GDM1 (cell line): Measurements from ENCODE around the gene NT5DC1.
"Not testable (repeated sequence)": the region's sequence is repeated elsewhere in the genome, so short reads cannot be mapped to it uniquely, and the experiment has no call there.

Experiments used
- DNase-seq: peaks from one replicate; lab custom pipeline; 2025; lab: John Stamatoyannopoulos, UW

Gene NT5DC1

DNA sequence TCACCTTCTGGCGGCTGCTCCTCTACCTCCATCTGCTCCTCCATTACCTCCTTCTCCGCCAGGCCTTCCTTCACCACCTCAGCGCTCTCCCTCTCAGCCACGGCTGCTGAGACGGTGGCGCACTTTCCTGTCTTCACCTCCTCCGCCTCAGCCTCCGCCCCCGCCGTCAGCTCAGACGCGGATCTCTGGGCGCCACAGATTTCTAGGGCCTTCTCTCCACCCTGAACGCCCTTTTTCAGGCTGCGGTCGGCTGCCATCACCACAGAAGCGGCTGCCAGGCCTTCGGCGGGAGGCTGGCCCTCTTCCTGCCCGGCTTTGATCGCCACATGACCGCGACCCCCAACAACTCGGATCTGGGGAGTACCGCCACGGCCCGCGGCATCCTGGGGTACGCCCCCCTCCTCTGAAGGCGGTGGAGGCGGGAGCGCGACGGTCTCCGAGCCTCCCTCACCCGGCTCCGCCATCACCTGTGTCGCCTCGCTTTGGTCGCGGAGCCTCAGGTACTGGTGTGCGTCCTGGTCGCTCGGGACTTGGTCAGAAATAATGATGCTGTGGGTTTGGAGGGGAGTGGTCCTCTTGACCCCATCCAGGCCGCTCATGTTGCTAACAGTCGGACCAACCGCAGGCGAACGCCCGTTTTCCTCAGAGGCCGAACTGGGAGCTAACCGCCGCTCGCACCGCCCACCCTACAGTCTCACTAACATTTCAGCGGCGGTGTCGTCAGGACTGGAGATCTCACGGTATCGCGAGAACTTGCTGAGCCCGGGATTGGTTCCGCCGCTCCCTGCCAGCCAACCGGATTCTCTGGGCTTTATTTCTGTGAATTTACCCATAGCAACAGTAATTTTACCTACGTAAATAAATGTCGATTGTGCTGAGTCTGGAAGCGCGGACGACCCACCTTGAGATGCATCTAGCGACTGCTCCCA, 178.8 kb downstream of the NT5DC1 start, which contains the start of gene TSPYL1:
Gene TSPYL1 (minus strand): TSS at position 699 of the 929 bp plus-strand sequence. CDS start 100 bp downstream, at position 599.
- peak; percentile 92 for DNase-seq

DNA sequence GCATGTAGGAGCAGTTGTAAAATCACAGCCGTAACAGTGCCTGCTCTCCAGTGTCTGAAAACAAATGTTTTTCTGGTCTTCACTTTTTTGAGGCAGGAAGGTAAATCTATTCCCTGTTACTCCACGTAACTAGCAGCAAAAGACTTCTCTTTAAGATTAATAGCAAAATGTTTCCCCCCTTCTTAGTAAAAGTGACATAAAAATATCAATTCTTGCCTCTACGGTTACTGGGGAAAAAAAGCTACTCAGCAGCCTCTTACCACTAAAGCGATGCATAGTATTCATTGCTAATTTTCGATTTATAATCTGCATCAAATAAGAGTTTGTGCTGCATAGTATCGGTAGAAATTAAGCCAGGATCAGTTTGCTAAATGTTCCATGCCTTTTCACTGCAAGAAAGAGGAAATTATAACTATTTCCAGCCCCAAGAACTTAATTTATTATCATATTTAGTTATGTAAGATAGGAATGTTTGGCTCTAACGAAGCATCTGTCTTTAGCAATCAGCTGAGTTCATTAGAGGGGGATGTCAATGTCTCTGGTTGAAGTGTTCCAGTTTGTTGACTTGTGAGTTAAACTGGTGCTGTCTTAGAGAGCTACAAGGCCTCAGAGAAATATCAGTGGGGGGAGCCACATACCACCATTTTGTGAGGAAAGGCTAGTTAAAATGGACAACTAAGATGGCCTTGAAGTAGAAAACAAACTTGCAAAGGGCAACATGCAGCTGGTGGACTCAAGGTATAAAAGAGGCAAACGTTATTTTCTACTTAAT, 179.7 kb downstream of the NT5DC1 start:
- DNase-seq: no peak

DNA sequence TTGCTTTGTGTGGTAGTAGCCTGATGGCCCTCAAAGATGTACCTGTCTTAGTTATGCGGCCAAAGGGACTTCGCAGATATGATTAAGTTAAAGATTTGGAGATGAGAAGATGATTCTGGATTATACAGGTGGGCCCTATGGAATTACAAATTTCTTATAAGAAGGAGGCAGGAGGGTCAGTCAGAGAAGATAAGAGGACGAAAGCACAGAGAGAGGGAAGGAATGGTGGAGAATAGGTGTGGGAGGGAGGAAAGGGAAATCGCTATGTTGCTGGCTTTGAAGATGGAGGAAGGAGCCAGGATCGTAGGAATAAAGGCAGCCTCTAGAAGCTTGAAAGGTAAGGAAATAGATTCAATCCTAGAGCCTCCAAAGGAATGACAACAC, 180.3 kb downstream of the NT5DC1 start:
- DNase-seq: no peak

DNA sequence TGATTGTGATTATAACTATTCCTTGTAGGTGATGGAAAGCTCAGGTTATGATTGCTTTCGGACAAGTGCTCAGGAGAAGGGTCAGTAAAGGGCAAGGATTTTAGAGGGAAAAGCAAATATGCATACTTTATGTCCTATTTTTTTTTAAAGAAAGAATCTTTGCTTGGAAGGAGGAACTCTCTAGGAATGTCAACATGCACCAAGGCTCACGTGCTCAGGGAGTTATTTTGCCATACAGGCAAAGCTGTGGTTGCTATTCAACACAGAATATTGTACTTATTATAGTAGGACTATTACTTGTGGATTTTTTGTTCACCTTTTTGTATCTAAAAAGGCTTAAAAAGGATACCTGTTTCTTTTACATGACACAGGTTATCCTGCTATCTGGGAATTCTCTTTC, 182.0 kb downstream of the NT5DC1 start:
- DNase-seq: no peak

DNA sequence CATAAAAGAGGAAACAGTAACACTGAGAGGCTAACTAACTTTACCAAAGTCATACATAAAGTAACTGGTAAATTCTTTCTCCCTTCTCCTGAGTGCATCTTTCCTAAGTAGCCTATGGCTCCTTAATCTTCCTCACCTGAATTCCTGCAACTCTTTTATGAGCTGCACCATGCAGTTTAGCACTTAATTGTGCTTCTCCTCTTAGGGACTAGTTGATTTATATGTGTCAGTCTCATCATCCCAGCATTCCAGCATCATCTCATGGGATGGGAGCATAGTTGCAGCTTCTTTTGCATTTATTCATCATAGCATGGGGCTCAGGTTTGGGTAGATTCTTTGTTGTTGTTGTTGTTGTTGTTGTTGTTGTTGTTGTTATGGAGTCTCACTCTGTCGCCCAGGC, 182.5 kb downstream of the NT5DC1 start:
- no peak for DNase-seq

DNA sequence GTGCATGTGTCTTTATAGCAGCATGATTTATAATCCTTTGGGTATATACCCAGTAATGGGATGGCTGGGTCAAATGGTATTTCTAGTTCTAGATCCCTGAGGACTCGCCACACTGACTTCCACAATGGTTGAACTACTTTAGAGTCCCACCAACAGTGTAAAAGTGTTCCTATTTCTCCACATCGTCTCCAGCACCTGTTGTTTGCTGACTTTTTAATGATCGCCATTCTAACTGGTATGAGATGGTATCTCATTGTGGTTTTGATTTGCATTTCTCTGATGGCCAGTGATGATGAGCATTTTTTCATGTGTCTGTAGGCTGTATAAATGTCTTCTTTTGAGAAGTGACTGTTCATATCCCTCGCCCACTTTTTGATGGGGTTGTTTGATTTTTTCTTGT, 184.3 kb downstream of the NT5DC1 start:
- DNase-seq: not testable (repeated sequence)

DNA sequence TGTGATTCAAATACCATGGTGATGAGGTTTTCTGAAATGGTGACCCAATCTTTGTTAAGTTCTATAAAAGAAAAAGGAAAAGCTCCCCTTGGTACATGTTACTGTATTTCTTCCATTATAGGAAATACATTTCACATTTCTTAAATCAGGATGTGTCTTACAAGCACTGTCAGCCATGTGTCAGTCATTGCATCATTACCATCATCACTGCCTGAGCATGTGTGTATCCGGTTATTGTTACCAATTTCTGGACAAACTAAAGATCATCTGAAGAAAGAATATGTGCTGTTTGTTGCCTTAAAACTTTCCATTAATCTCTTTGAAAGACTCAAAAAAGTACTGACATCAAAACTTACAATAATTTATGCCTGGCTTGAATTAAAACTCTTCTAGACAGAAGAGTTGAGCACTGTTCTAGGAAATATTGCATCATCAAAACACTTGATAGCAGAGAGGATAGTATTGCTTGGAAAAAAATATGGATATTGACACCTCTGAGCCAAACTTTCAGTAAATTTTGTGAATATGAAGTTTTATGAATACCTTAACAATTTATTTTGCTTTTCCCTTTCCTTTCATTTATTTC, 186.2 kb downstream of the NT5DC1 start:
- DNase-seq: no peak

DNA sequence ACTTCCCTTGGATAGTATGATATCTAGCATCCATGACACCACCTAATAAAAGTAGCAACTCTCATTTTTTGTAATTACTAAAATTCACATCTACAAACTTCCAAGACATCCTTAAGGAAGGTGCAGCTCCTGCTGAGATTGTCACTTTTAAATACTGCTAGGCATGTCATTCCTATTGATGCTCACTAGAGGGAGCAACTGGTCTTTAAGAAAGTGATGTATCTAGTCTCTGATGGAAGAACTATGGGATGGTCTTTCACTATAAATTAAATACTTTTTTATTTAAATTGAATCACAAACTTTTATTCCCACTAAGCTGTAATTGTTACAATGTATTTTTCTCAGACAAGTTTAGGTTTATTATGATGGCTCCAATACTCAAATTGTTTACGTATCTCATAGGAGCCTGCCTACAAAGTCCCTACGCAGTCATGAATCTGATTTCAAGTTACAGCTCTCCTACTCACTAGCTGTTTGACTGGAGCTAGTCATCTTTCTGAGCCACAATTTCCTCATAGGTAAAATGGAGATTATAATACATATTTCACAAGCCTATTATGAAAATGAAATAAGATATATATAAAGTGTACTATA, 187.1 kb downstream of the NT5DC1 start:
- no peak for DNase-seq

DNA sequence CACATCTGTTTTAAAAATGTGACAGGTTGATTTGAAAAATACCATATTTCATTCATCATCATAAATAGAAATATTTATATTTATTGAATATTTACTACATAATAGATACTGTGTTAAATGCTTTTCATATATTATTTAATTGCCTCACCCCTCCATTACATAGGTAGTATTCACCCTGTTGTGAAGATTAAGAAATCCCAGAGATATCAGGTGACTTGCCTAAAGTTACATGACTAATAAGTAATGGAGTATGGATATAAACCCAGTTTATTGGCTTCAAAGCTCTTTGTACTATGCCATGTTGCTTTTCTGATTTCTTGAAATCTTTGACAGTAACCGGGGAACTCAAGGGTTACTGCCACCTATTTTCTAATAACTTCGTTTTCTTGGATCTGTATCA, 189.2 kb downstream of the NT5DC1 start:
- DNase-seq: no peak

DNA sequence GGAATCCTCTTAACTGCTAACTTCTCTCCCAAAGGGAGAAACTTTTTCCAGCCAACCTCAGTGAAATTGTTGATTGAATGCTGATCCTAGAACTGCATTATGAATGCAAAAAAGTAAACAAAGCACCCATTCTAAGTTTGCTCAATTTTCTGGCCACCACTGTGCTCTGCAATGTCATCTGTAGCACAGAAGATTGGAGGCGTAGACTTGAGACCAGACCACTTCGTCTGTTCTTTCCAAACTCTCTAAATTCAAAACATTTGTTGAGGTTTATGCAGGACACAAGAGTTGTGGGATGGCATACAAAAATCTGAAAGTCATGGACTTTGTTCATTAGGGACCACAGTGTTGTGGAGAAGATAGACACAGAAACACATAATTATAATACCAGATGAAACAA, 190.1 kb downstream of the NT5DC1 start:
- DNase-seq: no peak

DNA sequence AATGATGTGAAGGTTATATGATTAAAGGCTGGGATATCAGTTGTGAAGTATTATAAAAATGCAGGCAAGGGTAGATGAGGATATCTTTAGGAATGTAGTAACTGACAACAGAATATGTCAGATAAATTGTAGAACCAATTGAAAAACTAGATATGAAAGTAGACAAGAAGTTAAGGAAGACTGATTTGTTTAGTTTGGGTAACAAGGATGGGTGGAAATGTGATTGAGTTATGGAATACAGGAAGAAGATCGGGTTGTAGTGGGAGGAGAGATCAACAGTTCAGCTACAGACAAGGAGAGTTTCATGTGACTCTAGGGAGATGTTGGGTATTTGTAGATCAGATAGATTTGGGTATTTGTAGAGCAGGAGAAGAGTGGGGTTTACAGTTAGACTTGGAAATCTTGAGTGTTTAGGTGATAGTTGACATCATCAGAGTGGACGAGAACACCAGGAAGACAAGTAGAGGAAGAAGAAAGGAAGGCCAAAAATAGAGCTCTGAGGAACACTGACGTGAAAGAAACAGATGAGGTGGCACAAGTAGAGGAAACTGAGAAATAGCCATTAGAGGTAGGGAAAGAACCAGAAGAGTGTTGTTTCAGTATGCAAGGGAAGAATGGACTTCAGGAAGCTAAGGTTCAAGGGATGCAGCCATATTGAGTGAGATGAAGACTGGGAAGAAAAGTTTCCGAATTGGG, 191.2 kb downstream of the NT5DC1 start:
- no peak for DNase-seq

DNA sequence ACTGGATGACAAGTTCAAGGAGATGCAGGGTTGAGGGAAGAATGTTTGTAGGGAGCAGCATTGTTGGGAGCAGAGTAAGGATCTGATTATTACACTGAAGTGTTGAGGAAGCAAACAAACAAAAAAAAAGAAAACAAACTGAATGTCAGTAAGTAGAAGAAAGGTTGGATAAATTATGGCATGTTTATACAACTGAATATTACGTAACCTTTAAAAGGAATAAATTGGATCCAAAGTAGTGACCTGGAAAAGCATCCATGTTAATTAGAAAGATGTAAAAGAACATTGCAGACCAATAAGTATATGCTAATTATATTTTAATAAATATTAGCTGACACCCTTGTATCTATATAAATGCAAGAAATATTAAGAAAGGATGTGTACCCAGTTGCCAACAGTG, 191.9 kb downstream of the NT5DC1 start:
- DNase-seq: no peak

DNA sequence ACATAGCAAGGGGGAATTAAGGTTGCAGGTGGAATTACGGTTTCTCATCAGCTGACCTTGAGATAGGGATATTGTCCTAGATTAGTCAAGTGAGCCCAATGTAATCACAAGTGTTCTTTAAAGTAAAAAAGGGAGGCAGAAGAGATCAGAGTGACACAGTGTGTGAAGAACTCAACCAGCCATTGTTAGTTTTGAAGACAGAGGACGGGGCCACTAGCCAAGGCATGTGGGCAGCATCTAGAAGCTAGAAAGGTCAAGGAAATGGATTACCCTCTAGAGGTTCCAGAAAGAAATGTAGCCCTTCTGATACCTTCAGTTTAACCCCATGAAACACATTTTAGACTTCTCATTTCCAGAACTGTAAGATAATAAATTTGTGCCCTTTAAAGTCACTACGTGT, 197.6 kb downstream of the NT5DC1 start:
- no peak for DNase-seq

DNA sequence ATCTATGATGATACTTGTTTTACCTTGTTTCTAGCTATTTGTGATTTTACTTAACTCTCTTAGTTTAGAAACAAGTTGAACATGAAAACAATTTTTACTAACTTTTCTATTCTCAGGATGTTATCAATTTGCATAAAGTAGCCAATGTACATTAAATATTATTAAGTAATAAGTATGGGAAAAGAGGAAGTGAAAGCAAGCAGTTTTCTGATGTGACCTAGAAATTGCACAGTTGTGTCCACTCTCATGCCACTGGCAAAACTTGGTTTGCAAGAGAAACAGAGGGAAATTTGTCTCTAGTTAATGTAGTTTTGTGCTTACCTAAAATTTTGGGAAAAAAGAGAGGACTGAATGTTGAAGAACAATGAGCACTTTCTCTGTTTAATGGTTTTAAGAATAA, 198.3 kb downstream of the NT5DC1 start:
- DNase-seq: no peak
